ENCODE results near the gene JAG2.

JAG2 gene

GRCh38 chr14:105180592-105181548 lies 12.3 kb upstream of the JAG2 start, which contains the start of gene NUDT14:
NUDT14 (minus strand) TSS chr14:105181312; CDS start chr14:105181209, 103 bp downstream.
- peak; percentile 93 for DNase-seq

- no peak for DNase-seq
These were observed 10.6 kb upstream of the JAG2 start for GRCh38 chr14:105179191-105179590.

GRCh38 chr14:105178868-105179140 lies 10.2 kb upstream of the JAG2 start:
- DNase-seq = no peak

- no peak for DNase-seq
These were observed 9.7 kb upstream of the JAG2 start for GRCh38 chr14:105178069-105178867.

- no peak for DNase-seq
These were observed 8.5 kb upstream of the JAG2 start for GRCh38 chr14:105177082-105177481.

GRCh38 chr14:105176513-105176912 lies 7.9 kb upstream of the JAG2 start:
- DNase-seq = no peak

- DNase-seq = peak; percentile 61
These were observed 5.6 kb upstream of the JAG2 start for GRCh38 chr14:105173901-105174894.

GRCh38 chr14:105173145-105173544 lies 4.6 kb upstream of the JAG2 start:
- no peak for DNase-seq

GRCh38 chr14:105172476-105172875 lies 3.9 kb upstream of the JAG2 start:
- no peak for DNase-seq

- no peak for DNase-seq
These were observed 2.6 kb upstream of the JAG2 start for GRCh38 chr14:105171004-105171673.

GRCh38 chr14:105169776-105170655 lies 1.4 kb upstream of the JAG2 start:
- DNase-seq = no peak

- peak; percentile 32 for DNase-seq
These were observed 467 bp upstream of the JAG2 start for GRCh38 chr14:105168979-105169507.

- no peak for DNase-seq
These were observed 519 bp downstream of the JAG2 start for GRCh38 chr14:105168093-105168420.

GRCh38 chr14:105167303-105168092 lies 1.1 kb downstream of the JAG2 start:
- no peak for DNase-seq

- no peak for DNase-seq
These were observed 1.8 kb downstream of the JAG2 start for GRCh38 chr14:105166571-105167302.

GRCh38 chr14:105165761-105166485 lies 2.7 kb downstream of the JAG2 start:
- DNase-seq = no peak

GRCh38 chr14:105165134-105165704 lies 3.4 kb downstream of the JAG2 start:
- no peak for DNase-seq

- no peak for DNase-seq
These were observed 5.4 kb downstream of the JAG2 start for GRCh38 chr14:105163040-105163742.

All from CD4-positive, alpha-beta T cell treated with Interleukin-21 for 1 hour (primary cell).